Neural crest cell (in vitro differentiated cells): Measurements from ENCODE around the gene TDRD1. TPM values are rescaled to one million over a fixed set of nuclear protein-coding genes. Genes with fewer than 3 reads are reported as not detected.
A peak's percentile ranks its signal among the peaks of the same experiment; 100 is the strongest.

Source experiments
- DNase-seq: peaks from one replicate; pipeline ENCODE4 v3.0.0; 2021; ENCODE audit warnings: low read depth, mixed read lengths, low spot score
- H3K27ac Mint-ChIP-seq: one replicate; pipeline ENCODE4 v1.8.0; 2021; ENCODE audit warnings: mild to moderate bottlenecking, mixed read lengths; ENCODE audit not compliant: unreplicated experiment
- H3K27me3 Mint-ChIP-seq: 2 replicates; pipeline ENCODE4 v1.8.0; 2021; ENCODE audit warnings: low read depth, mild to moderate bottlenecking, mixed read lengths
- H3K36me3 Mint-ChIP-seq: 2 replicates; pipeline ENCODE4 v1.8.0; 2021; ENCODE audit warnings: low read depth, mild to moderate bottlenecking, mixed read lengths
- H3K4me1 Mint-ChIP-seq: 2 replicates; pipeline ENCODE4 v1.8.0; 2021; ENCODE audit warnings: mixed read lengths
- H3K4me3 Mint-ChIP-seq: one replicate; pipeline ENCODE4 v1.8.0; 2021; ENCODE audit warnings: mild to moderate bottlenecking, mixed read lengths
- H3K9me3 Mint-ChIP-seq: 2 replicates; pipeline ENCODE4 v1.8.0; 2021; ENCODE audit warnings: mixed read lengths
- total RNA-seq: library from RNA; stranded (reverse); gene quantifications from 2 replicates; pipeline ENCODE4 v1.2.1, GENCODE V29; 2021
- TF ChIP-seq, protein P1 (sequence below): fragments of 200-600 bp; sonication (generic); conservative IDR thresholded peaks from 2 replicates; pipeline ENCODE4 v1.5.0; 2021; ENCODE audit warnings: antibody characterized with exemption, mild to moderate bottlenecking

TDRD1 gene
- total RNA-seq, 1 donor from 2014 or later = not detected

DNA sequence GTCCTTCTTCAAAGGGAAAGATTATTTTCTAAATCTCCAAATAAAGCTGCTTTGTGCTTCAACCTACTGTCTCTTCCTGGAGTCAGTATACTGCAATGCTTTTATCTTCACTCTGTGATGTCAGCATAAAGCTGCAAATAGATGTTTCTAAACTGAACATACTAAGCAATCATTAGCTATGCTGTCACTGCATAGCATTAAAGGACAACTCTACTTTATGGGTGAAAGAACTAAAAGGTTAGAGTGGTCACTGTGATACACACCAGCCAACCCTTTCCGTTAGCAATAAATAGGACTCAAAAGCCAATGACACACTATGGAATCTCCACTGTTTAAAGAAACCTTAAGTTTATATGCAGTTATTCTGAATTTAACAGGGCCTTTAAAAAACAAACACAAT lies 6.9 kb upstream of the TDRD1 start:
- Mint-ChIP-seq H3K27ac (no peak overlapping the region), H3K4me3 (peak overlapping the region; percentile 96), H3K27me3 (peaks cover 18% of the 10 kb centered on the region), H3K4me1 (peaks cover 23% of the 10 kb centered on the region), H3K9me3 (peaks cover 7% of the 10 kb centered on the region), H3K36me3 (peaks cover 11% of the 10 kb centered on the region)
- DNase-seq = no peak
- TF ChIP-seq, protein P1, sequence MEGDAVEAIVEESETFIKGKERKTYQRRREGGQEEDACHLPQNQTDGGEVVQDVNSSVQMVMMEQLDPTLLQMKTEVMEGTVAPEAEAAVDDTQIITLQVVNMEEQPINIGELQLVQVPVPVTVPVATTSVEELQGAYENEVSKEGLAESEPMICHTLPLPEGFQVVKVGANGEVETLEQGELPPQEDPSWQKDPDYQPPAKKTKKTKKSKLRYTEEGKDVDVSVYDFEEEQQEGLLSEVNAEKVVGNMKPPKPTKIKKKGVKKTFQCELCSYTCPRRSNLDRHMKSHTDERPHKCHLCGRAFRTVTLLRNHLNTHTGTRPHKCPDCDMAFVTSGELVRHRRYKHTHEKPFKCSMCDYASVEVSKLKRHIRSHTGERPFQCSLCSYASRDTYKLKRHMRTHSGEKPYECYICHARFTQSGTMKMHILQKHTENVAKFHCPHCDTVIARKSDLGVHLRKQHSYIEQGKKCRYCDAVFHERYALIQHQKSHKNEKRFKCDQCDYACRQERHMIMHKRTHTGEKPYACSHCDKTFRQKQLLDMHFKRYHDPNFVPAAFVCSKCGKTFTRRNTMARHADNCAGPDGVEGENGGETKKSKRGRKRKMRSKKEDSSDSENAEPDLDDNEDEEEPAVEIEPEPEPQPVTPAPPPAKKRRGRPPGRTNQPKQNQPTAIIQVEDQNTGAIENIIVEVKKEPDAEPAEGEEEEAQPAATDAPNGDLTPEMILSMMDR = no peak

DNA sequence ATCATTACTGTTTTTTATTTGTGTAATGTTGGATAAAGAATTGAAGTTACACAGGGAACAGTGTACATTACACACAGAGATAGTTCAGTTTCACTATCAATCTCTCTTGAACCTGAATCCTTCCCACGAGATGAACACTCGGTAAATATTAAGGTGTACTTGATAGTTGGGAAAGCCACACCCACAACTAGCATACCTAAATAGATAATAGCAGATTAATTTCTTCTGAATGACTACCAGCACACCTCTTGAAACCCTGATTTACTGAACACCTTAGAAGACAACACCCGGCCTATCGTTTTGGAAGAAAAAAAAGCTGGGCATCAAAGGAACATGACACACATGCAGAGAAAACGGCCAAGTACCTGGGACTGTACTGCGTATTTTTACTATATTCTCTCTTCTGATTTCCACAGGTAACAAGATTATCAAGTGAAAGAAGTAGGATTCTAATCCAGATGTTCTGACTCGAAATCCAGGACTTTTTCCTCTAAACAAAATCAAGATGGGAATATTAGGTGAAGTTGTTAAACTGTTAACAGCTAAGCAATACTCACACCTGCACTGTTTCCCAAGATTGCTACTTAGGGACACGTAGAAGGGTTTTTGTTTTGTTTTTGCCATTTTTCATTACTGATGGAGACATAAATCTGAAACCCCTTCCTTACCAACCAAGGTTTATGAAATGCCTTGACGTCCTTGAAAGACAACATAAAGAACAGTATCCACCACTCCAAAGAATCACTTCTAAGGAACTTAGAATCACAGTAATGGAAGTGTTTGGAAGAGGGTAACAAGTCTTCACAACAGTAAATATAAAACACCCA lies 6.2 kb upstream of the TDRD1 start:
- TF ChIP-seq, protein P1 = no peak
- Mint-ChIP-seq H3K4me3 (peak overlapping the region; percentile 96), H3K27ac (peak overlapping the region; percentile 64), H3K4me1 (peaks cover 23% of the 10 kb centered on the region), H3K9me3 (peaks cover 7% of the 10 kb centered on the region), H3K36me3 (peaks cover 8% of the 10 kb centered on the region), H3K27me3 (peaks cover 19% of the 10 kb centered on the region)
- DNase-seq = no peak

DNA sequence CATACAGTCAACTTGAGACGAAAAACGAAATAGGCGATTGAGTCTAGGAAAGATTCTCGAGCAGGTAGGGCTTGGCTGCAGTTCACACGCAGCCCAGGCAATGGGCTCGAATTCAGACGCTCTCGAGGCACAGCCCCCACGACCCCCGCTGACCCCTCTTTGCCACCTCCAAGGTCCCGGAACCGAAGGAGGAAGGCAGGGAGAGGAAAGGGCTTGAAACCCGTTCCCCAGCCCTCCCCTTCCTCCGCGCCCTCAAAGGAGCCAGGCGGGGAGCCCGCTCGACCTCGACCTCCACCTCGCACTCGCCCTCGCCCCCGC lies 5.6 kb upstream of the TDRD1 start:
- Mint-ChIP-seq H3K27me3 (peaks cover 19% of the 10 kb centered on the region), H3K27ac (peak overlapping the region; percentile 97), H3K9me3 (peaks cover 4% of the 10 kb centered on the region), H3K4me1 (peaks cover 23% of the 10 kb centered on the region), H3K4me3 (peak overlapping the region; percentile 96), H3K36me3 (peaks cover 4% of the 10 kb centered on the region)
- TF ChIP-seq, protein P1 = no peak
- DNase-seq = no peak

GRCh38 chr10:114173921-114174694 lies 5.0 kb upstream of the TDRD1 start, which contains the start of gene CCDC186:
Gene CCDC186 (minus strand): TSS chr10:114174203. CDS start chr10:114163268, 10,935 bp downstream.
- peak within 1 kb of the TSS; percentile 97 for H3K27ac Mint-ChIP-seq
- DNase-seq = peak; percentile 82
- H3K4me3 Mint-ChIP-seq = peak within 1 kb of the TSS; percentile 96
- H3K36me3 Mint-ChIP-seq = no peaks in the 10 kb centered on the region
- H3K4me1 Mint-ChIP-seq = peaks cover 23% of the 10 kb centered on the region
- no peaks in the 10 kb centered on the region for H3K9me3 Mint-ChIP-seq
- TF ChIP-seq, protein P1 = no peak
- H3K27me3 Mint-ChIP-seq = peaks cover 19% of the 10 kb centered on the region

- no peak overlapping the region for H3K27ac Mint-ChIP-seq
- TF ChIP-seq, protein P1 = no peak
- H3K4me1 Mint-ChIP-seq = peaks cover 23% of the 10 kb centered on the region
- DNase-seq = no peak
- peaks cover 19% of the 10 kb centered on the region for H3K27me3 Mint-ChIP-seq
- no peaks in the 10 kb centered on the region for H3K9me3 Mint-ChIP-seq
- H3K36me3 Mint-ChIP-seq = no peaks in the 10 kb centered on the region
- H3K4me3 Mint-ChIP-seq = peak overlapping the region; percentile 96
Measured at GRCh38 chr10:114174695-114175188, 4.4 kb upstream of the TDRD1 start.
